NCI-H69 (cell line): ENCODE data around the gene TAF1L.

ENCODE experiments used
- DNase-seq: peaks from one replicate; lab custom pipeline; 2025; lab: John Stamatoyannopoulos, UW

The TAF1L gene

DNA sequence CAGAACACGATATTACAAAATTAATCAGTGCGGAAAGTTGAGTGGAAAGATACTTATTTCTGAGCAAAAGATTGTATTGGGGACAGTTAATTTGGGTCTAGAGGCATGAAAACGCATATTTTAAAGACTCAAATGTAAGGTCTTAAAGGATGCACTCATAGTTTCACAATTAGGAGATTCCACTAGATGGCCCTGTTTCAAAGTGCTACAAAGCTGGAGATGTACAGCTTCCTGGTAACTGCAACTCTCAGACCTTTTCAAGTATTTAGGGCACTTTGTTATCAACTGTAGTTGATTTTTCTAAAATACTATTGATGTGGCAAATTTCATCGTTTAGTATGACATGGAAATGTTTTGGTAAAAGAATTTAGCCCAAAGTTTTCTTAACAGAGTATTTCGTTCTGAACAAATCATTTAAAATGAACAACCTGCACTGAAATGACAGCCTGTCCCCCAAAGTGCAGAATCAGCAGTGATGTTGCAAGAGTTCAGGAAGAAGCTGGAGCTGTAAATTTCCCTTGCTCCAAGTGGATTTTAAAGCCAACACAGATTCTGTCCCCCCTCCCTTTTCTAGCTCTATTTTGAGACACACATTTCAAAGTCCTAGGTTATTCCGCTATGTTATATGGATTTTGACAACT, 46.3 kb downstream of the TAF1L start:
- DNase-seq = peak; percentile 64

DNA sequence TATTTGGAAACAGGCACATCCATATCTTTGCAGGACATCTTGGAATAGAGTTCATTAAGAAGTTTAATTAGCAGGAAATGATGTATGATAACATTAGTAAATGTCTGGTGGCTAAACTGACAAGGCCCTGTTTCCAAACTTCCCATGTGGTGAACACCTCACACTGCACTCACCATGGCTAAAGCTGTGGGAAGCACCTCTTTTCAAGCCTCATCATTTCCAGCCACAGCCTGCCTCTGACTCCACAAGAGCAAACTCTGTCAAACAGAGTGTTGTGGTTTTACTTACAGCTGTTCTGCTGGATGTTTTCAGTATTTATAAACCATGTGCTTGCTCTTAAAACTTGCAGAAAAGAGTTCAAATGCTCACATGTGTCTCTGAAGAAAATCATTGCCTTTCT, 47.6 kb downstream of the TAF1L start:
- DNase-seq = no peak

DNA sequence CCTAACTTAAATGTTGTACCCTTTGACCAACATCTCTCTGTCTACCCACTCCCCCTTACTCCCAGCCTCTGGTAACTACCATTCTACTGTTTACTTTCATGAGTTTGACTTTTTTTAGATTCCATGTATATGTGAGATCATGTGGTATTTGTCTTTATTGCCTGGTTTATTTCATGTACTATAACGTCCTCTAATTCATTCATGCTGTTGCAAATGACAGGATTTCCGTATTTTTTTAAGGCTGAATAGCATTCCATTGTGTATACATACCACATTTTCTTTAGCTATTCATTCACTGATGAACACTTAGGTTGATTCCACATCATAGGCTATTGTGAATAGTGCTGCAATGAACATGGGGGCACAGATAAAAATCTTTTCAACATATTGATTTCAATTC, 50.7 kb downstream of the TAF1L start:
- DNase-seq = no peak

DNA sequence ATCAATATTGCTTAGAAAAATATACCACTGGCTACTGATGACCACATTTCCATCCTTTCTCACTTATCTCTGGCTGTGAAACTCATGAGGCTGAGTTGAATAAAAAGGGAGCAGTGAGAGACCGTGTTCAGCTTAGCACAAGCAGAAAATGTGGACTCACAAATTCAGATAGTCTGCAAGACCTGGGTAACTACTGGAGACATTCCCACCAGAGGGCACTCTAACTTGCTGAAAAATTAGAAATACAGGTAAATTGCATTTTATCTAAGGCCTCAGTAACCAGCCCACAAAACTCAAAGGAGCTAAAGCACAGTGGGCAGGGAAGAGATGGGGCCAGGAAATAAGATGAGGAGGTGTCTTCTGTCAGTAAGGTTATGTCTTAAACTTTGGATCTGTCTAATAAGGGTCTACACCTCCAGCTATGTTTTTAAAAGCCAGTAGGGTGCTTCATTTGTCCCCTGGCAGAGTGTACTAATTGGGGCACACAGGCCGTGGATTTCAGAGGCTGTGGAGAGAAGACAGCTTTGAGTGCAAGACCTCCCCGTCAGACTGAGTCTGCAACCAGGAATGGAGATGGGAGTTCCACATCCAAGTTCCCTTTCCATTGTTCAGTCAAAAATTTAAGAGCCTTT, 53.8 kb downstream of the TAF1L start:
- peak; percentile 73 for DNase-seq

DNA sequence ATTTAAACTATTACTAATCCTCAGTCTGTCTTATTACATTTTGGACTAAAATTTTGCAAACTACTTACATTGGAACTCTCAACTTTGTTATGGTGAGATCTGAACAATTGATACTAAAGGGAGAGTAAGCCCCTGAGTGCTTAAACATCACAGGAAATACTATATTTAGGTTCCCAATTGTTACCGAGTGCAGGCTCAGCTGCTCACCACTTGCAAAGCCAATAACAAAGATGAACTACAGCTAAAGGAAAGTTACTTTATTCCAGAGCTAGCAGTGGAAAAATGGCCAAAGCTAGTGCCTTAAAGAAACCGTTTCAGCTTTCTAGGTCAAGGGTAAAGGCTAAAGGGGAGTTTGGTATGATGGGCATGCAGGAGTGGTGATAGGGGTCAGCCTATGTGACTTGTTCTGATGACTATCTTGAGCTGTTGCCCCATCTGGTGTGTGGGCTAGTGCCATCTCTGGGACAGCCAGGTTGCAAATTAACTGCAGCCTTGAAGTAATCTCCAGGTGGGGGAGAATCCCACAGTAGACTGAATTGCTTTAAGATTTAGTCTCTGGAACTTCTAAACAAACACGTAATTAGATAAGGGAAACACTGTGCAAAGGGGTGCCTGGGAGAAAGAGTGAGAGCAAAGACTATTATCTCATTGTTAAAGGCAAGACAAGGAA, 54.7 kb downstream of the TAF1L start:
- no peak for DNase-seq

DNA sequence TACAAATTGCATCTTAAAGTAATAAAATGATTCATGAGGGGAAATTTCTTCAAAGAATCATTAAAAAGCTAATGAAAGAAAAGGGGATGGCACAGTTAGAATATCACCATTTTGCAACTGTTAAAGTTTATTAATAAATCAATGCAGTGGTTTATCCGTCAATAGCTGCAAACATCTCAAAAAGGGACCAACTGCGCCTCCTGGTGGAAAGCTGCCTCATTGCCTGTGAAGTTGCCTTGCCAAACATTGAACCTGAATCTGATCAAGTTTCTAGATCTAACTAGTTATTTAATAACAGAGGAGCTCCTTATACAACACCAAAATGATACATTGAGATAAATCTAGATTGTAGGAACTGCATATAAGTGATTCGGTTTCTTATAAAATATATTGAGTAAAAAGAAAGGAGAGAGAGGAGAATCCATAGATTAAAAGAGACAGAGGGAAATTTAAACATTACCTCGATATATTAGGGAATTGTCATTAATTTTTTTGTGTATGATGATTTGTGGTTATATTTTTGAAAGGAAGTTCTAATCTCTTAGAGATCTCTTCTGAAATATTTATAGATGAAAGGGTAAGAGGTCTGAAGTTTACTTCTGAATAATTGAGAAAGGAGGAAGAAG, 55.6 kb downstream of the TAF1L start:
- DNase-seq = peak; percentile 66
